Mucosa of rectum (tissue), 2 donors: Measurements from ENCODE around the gene FANCE.
A peak's percentile ranks its signal among the peaks of the same experiment; 100 is the strongest.

Experiments
- H3K27ac ChIP-seq, 2 donors: one replicate each; pipeline ENCODE4 v1.7.0; 2013; ENCODE audit warnings: inconsistent platforms in 2 of 2, low read depth in 2 of 2, low read length in 2 of 2
- H3K27me3 ChIP-seq, 2 donors: one replicate each; pipeline ENCODE4 v1.7.0; 2013; ENCODE audit warnings: low read length in 2 of 2; ENCODE audit not compliant: control insufficient read depth in 2 of 2, insufficient read depth in 2 of 2
- H3K36me3 ChIP-seq, 2 donors: one replicate each; pipeline ENCODE4 v1.7.0; 2013; ENCODE audit warnings: low read length in 2 of 2; ENCODE audit not compliant: control insufficient read depth in 2 of 2, insufficient read depth in 2 of 2
- H3K4me1 ChIP-seq, 2 donors: one replicate each; pipeline ENCODE4 v1.7.0; 2013; ENCODE audit warnings: low read length in 2 of 2, mild to moderate bottlenecking in 1 of 2; ENCODE audit not compliant: control insufficient read depth in 2 of 2, insufficient read depth in 2 of 2
- H3K4me3 ChIP-seq, 2 donors: one replicate each; pipeline ENCODE4 v1.7.0; 2013; ENCODE audit warnings: low read length in 2 of 2
- H3K9ac ChIP-seq, 2 donors: one replicate each; pipeline ENCODE4 v1.7.0; 2013; ENCODE audit warnings: low read length in 2 of 2, low read depth in 1 of 2, mild to moderate bottlenecking in 1 of 2
- H3K9me3 ChIP-seq, 2 donors: one replicate each; pipeline ENCODE4 v1.7.0; 2013; ENCODE audit warnings: low read length in 2 of 2; ENCODE audit not compliant: control insufficient read depth in 2 of 2
- donor health status: healthy.
- donor health status: Normal muscosa, but diverticular disease.

Gene FANCE

DNA sequence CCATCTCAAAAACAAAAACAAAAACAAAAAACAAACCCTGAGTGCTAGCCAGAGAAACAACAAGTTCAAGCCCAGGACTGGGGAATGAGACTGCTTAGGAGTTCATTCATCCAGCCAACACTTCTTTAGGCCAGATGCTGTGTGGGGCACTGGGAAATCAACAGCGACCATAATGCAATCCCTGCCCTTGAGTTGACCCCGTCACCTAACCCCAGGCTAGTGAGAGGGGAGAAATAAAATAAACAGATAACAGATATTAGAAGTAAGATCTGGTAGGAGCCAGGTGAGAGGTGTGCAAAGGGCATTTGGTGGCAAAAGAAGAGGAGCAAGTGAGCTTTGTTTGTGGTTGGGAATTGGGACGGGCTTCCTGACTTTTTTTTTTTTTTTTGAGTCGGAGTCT lies 11.2 kb downstream of the FANCE start:
- no peaks in the 10 kb centered on the region for H3K27me3 ChIP-seq
- H3K9me3 ChIP-seq: no peaks in the 10 kb centered on the region
- no peak overlapping the region for H3K4me3 ChIP-seq
- peaks cover under 1 to 10% of the 10 kb centered on the region in 2 donors for H3K36me3 ChIP-seq
- H3K9ac ChIP-seq: no peak overlapping the region
- H3K27ac ChIP-seq: no peak overlapping the region
- peaks cover 6 to 7% of the 10 kb centered on the region in 2 donors for H3K4me1 ChIP-seq

DNA sequence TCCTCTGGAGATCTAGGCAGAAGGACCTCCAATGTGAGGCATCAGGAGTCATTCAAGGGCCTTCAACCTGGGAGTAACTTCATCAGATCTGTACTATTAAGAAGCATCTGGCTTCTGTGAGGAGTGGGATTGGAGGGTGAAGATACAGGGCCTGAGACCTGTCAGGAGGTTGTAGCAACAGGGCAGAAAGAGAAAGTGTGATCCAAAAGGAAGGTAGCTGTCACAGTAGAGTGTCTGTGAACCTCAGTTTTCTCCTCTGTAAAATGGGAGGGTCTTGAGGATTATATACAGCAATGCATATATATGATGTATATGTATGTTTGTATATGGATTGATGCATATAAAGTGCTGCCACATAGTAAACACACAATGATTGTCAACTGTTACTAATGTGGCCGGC lies 13.5 kb downstream of the FANCE start:
- Histone ChIP-seq H3K4me3 (no peak overlapping the region), H3K36me3 (peaks cover 10 to 13% of the 10 kb centered on the region in 2 donors), H3K4me1 (peaks cover 13 to 20% of the 10 kb centered on the region in 2 donors), H3K27me3 (no peaks in the 10 kb centered on the region), H3K27ac (no peak overlapping the region), H3K9me3 (no peaks in the 10 kb centered on the region), H3K9ac (no peak overlapping the region)

DNA sequence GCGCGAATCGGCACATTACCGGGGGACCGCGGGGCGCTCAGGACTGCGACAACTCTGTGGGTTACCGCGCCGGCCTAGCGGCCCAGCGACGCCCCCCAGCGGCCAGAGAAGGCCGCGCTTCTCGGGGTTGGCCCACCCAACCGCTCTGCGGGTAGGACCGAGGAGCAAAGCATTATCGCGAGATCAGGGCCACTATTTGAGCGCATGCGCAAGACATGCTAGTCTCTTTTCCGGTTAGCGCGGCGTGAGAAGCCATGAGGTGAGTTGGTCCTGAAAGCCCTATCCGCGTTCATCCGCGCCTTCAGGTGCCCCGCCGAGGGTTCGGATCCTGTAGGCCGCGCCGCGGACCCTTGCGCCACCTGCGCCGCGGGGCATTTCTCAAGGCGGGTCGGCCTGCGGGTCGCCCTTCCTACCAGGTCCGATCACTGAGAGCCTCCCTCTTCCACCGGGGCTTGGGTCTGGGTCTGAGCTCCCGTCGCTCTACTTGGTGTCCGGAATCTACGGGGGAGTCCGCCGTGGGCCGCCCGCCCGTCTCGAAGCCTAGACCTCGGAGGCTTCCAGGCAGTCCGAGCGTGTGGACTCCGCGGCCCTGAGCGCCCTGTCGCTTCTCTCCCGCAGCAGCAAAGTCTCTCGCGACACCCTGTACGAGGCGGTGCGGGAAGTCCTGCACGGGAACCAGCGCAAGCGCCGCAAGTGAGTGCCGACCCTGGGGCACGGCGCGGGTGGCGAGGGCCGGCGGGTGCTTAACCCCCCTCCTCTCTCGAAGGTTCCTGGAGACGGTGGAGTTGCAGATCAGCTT lies 16.2 kb downstream of the FANCE start, which contains the start of gene RPL10A:
TSS of gene RPL10A (plus strand) at position 221 of the 799 bp plus-strand sequence. CDS start at position 255, 34 bp downstream.
- peak within 1 kb of the TSS; percentile 89 to 91 for H3K27ac ChIP-seq
- peak within 1 kb of the TSS; percentile 76 to 88 for H3K4me3 ChIP-seq
- H3K9ac ChIP-seq: peak within 1 kb of the TSS; percentile 85 to 95
- peaks cover 18 to 21% of the 10 kb centered on the region in 2 donors for H3K4me1 ChIP-seq
- no peaks in the 10 kb centered on the region for H3K9me3 ChIP-seq
- peaks cover 23 to 27% of the 10 kb centered on the region in 2 donors for H3K36me3 ChIP-seq
- no peaks in the 10 kb centered on the region for H3K27me3 ChIP-seq

DNA sequence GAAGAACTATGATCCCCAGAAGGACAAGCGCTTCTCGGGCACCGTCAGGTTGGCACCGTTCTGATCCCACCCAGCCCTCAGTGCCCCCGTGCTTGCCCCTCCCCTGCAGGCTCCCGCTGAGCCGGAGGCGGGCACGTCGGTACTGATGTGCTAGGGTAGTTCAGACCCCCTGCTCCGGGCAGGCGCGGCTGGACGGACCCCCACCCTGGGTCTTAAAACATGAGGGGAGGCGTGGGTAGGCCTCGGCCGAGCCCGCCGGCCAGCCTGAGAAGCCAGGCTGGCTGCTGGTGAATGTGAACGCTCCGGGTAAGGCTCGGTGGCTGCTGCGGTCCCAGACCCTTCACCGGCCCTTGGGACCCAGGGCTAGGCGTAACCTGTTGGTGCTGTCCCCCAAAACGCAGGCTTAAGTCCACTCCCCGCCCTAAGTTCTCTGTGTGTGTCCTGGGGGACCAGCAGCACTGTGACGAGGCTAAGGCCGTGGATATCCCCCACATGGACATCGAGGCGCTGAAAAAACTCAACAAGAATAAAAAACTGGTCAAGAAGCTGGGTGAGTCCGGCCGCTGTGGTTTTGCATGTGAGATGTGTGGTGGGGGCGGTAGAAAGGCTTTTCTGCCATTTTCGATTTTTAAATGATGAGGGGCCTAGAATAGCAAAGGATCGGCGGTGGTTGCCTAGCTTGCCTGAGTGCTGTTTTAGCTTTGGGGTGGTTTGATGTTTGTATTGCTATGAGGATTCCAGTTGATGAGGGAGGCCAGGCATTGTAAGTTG lies 17.0 kb downstream of the FANCE start:
- Histone ChIP-seq H3K9ac (peak overlapping the region; percentile 85 to 95), H3K27me3 (no peaks in the 10 kb centered on the region), H3K27ac (peak overlapping the region; percentile 89 to 91), H3K4me3 (peak overlapping the region; percentile 76 to 88), H3K4me1 (peaks cover 18 to 21% of the 10 kb centered on the region in 2 donors), H3K9me3 (no peaks in the 10 kb centered on the region), H3K36me3 (peaks cover 23 to 27% of the 10 kb centered on the region in 2 donors)

DNA sequence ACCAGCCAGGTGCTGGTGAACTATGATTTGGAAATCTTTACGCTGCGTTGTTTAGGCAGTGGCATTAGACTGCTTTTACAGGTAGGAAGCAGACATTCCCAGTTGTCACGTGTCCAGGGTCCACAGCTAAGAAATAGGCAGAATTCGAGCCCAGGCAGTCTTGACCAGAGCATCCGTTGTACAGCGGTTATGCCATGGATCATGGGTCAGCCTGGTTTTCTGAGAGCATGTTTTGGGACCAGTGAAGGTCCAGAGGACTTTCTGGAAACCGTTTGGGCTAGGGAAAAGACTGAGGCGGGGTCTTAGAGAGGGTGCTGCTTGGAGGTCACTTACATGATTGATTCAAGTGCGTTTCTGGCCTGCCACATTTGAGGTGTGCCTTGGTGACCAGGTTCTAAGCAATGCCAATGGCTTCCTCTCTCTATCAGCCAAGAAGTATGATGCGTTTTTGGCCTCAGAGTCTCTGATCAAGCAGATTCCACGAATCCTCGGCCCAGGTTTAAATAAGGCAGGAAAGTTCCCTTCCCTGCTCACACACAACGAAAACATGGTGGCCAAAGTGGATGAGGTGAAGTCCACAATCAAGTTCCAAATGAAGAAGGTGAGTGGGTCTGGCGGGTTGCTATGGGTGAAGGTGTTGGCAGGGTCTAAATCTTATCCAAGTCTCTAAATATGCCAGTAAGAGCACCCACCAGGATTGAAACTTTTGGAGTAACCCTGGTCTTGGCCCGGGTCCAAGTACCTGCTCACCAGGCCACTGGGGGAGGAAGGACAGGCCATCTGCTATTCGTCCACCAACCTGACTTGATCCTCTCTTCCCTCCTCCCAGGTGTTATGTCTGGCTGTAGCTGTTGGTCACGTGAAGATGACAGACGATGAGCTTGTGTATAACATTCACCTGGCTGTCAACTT lies 17.9 kb downstream of the FANCE start:
- Histone ChIP-seq H3K4me3 (peak overlapping the region; percentile 76 to 88), H3K9me3 (no peaks in the 10 kb centered on the region), H3K9ac (peak overlapping the region; percentile 85 to 95), H3K27ac (peak overlapping the region; percentile 29 to 89), H3K27me3 (no peaks in the 10 kb centered on the region), H3K36me3 (peaks cover 26 to 31% of the 10 kb centered on the region in 2 donors), H3K4me1 (peaks cover 18 to 21% of the 10 kb centered on the region in 2 donors)

DNA sequence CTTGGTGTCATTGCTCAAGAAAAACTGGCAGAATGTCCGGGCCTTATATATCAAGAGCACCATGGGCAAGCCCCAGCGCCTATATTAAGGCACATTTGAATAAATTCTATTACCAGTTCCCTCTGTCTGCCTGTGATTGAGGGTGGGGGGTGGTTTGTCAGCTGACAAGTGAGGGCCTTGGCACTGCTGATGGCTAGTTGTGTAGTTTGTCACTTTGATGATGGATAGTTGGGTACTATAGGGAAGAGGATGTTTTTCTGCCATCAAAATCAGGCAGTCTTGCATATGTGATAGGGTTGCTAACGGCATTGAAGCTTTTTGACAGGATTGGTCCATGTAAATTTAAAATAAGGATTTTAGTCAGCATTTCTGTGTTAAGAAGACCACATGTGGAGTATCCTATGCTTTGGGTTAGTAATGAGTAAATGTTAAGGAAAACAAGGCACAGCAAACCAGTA lies 18.6 kb downstream of the FANCE start:
- Histone ChIP-seq H3K4me3 (no peak overlapping the region), H3K27ac (no peak overlapping the region), H3K4me1 (peaks cover 18 to 21% of the 10 kb centered on the region in 2 donors), H3K9me3 (no peaks in the 10 kb centered on the region), H3K9ac (no peak overlapping the region), H3K27me3 (no peaks in the 10 kb centered on the region), H3K36me3 (peaks cover 29 to 33% of the 10 kb centered on the region in 2 donors)

DNA sequence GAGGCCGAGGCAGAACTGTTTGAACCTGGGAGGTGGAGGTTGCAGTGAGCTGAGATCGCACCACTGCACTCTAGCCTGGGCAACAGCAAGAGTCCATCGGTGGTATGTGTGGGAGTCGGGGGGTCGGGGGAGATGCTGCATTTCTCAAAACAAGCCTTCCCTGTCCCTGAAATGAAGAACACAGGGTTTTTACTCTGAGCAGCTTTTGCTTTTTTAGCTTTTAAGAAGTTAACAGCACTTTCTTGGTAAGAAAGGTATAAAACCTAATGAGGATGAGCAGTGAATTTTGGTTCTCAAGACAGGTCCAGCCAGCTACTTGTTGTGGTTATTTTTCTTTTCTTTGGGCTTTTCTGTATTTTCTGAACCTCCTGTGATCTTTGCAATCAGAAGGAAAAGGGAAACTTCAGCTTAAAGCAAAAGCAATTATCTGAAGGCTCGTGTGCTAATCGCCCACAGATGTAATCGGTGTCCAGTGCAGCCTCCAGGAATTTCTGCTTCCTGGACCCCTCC lies 19.8 kb downstream of the FANCE start:
- H3K4me1 ChIP-seq: peaks cover 18 to 21% of the 10 kb centered on the region in 2 donors
- no peaks in the 10 kb centered on the region for H3K9me3 ChIP-seq
- H3K9ac ChIP-seq: no peak overlapping the region
- no peak overlapping the region for H3K27ac ChIP-seq
- H3K36me3 ChIP-seq: peaks cover 29 to 37% of the 10 kb centered on the region in 2 donors
- H3K27me3 ChIP-seq: no peaks in the 10 kb centered on the region
- no peak overlapping the region for H3K4me3 ChIP-seq

DNA sequence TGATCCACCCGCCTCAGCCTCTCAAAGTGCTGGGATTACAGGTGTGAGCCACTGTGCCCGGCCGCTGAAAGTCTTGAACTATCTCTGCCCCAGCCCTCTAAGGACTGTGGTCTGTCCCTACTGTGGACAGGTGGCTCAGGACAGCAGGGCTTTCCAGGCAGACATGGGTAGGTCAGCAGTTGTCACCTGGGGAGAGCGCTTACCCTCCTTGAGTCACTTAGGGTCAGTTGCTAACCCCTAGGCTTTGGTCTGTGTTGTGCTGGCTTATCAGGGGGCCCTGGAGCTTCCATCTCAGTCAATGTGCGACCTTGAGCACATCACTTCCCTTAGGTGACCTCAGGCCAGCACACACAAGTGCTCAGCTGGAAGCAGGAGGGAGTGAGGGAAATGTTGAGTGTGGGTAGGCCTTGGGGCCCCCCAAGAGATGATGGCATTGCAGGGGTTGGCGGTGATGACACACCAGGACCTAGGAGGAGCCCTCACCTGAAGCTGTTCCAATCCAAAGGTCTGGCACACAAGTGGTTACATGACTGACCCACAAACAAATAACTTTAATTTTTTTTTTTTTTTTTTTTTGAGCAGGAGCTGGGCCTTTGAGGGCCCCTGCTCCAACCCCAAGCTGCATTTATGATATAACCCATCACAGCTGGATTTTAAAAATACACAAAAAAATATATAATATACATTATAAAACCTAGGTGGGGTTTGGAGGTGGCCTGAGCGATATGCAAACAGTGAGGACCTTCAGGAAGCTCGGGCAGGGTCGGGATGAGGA lies 21.1 kb downstream of the FANCE start:
- Histone ChIP-seq H3K4me3 (no peak overlapping the region), H3K27ac (no peak overlapping the region), H3K9me3 (no peaks in the 10 kb centered on the region), H3K27me3 (no peaks in the 10 kb centered on the region), H3K36me3 (peaks cover 32 to 37% of the 10 kb centered on the region in 2 donors), H3K4me1 (peaks cover 11 to 15% of the 10 kb centered on the region in 2 donors), H3K9ac (peak overlapping the region in 1 of 2 donors; percentile 17)

DNA sequence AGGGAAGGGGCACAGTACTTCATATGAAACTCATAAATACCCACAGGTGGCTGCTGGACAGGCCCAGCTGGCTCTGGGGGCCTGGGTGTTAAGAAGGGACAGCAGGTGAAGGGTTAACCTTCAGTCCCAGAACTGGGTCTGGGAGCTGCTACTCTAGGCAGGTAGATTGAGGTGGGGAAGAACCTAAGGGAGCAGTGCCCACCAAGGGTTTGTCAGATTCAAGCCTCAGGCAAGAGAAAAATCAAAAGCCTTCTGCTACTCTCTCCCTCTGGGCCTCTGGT lies 21.7 kb downstream of the FANCE start:
- H3K9me3 ChIP-seq: no peaks in the 10 kb centered on the region
- no peaks in the 10 kb centered on the region for H3K27me3 ChIP-seq
- H3K4me1 ChIP-seq: peaks cover 11 to 15% of the 10 kb centered on the region in 2 donors
- H3K4me3 ChIP-seq: no peak overlapping the region
- H3K36me3 ChIP-seq: peaks cover 35 to 40% of the 10 kb centered on the region in 2 donors
- no peak overlapping the region for H3K27ac ChIP-seq
- no peak overlapping the region for H3K9ac ChIP-seq
